ENCODE measurements around the gene LNPEP.

Gene LNPEP

GRCh38 chr5:96968074-96968473 lies 32.2 kb downstream of the LNPEP start:
- no peak for TF ChIP-seq POLR2AphosphoS5 (IDR thresholded peaks at IDR 0.05; ENCODE audit: low read depth, low read length)
- TF ChIP-seq TAF1 (IDR thresholded peaks at IDR 0.05; ENCODE audit: borderline replicate concordance, insufficient read depth, low read length), result no peak
- TF ChIP-seq FOXP2 (optimal IDR thresholded peaks at IDR 0.05; ENCODE audit: borderline replicate concordance, extremely low read depth, extremely low read length, insufficient read depth), result no peak
- no peak for TF ChIP-seq REST (IDR thresholded peaks at IDR 0.05; ENCODE audit: insufficient read depth in 1 of 2, low read depth in 2 of 2, low read length in 2 of 2)
- no peak for TF ChIP-seq SIN3A (IDR thresholded peaks at IDR 0.05; ENCODE audit: borderline replicate concordance, insufficient read depth, low read length)

GRCh38 chr5:96968614-96969013 lies 32.7 kb downstream of the LNPEP start:
- TF ChIP-seq SIN3A (IDR thresholded peaks at IDR 0.05; ENCODE audit: borderline replicate concordance, insufficient read depth, low read length) (peak; percentile 78; the same call in 1 of the 2 replicates), FOXP2 (optimal IDR thresholded peaks at IDR 0.05; ENCODE audit: borderline replicate concordance, extremely low read depth, extremely low read length, insufficient read depth) (no peak)

- TF ChIP-seq TAF1 (IDR thresholded peaks at IDR 0.05; ENCODE audit: borderline replicate concordance, insufficient read depth, low read length), result no peak
- no peak for TF ChIP-seq SIN3A (IDR thresholded peaks at IDR 0.05; ENCODE audit: borderline replicate concordance, insufficient read depth, low read length)
- no peak for TF ChIP-seq REST (IDR thresholded peaks at IDR 0.05; ENCODE audit: insufficient read depth in 1 of 2, low read depth in 2 of 2, low read length in 2 of 2)
Observed at GRCh38 chr5:96969366-96969765, 33.5 kb downstream of the LNPEP start.

GRCh38 chr5:96972599-96973334 lies 36.9 kb downstream of the LNPEP start:
- TF ChIP-seq SIN3A (IDR thresholded peaks at IDR 0.05; ENCODE audit: borderline replicate concordance, insufficient read depth, low read length) (no peak), POLR2AphosphoS5 (IDR thresholded peaks at IDR 0.05; ENCODE audit: low read depth, low read length) (no peak), FOXP2 (optimal IDR thresholded peaks at IDR 0.05; ENCODE audit: borderline replicate concordance, extremely low read depth, extremely low read length, insufficient read depth) (no peak), REST (IDR thresholded peaks at IDR 0.05; ENCODE audit: insufficient read depth in 1 of 2, low read depth in 2 of 2, low read length in 2 of 2) (no peak), TAF1 (IDR thresholded peaks at IDR 0.05; ENCODE audit: borderline replicate concordance, insufficient read depth, low read length) (no peak)

- TF ChIP-seq FOXP2 (optimal IDR thresholded peaks at IDR 0.05; ENCODE audit: borderline replicate concordance, extremely low read depth, extremely low read length, insufficient read depth) (no peak), TAF1 (IDR thresholded peaks at IDR 0.05; ENCODE audit: borderline replicate concordance, insufficient read depth, low read length) (no peak), POLR2AphosphoS5 (IDR thresholded peaks at IDR 0.05; ENCODE audit: low read depth, low read length) (no peak)
Observed at GRCh38 chr5:96973532-96974401, 37.9 kb downstream of the LNPEP start.

- TF ChIP-seq TAF1 (IDR thresholded peaks at IDR 0.05; ENCODE audit: borderline replicate concordance, insufficient read depth, low read length) (no peak), FOXP2 (optimal IDR thresholded peaks at IDR 0.05; ENCODE audit: borderline replicate concordance, extremely low read depth, extremely low read length, insufficient read depth) (no peak), REST (IDR thresholded peaks at IDR 0.05; ENCODE audit: insufficient read depth in 1 of 2, low read depth in 2 of 2, low read length in 2 of 2) (no peak), POLR2AphosphoS5 (IDR thresholded peaks at IDR 0.05; ENCODE audit: low read depth, low read length) (no peak), SIN3A (IDR thresholded peaks at IDR 0.05; ENCODE audit: borderline replicate concordance, insufficient read depth, low read length) (no peak)
Observed at GRCh38 chr5:96975656-96976055, 39.8 kb downstream of the LNPEP start.

Data from PFSK-1 (cell line).